ENCODE data around the gene PACRG. TPM values are rescaled to one million over a fixed set of nuclear protein-coding genes. Genes with fewer than 3 reads are reported as not detected.

PACRG gene
- total RNA-seq, 1 experiment from 2014 or later, result 0.44 TPM

DNA sequence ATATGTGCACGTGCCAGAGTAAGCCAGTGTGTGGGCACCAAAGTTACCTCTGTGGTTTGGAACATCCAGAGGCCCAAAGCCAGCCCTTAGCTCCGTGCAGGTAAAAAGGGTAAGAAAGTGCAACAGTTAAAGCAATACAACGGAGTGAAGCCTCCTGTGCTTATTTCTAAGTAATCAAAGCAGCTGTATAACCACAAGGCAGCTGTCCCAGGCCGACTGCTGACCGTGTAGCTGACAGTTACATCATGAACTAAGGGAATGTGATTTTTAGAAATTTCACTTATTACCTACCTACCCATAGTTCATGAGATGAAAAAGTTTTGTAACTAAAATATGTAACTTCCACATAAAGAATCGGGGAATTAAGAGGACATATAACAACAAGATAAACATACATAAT is 565.5 kb downstream of the PACRG start:
- no peak overlapping the region for H3K27ac Mint-ChIP-seq
- no peak overlapping the region for H3K4me3 Mint-ChIP-seq
- ChIA-PET CTCF (no interaction called here), POLR2A (no interaction called here)
- DNase-seq (ENCODE audit: low spot score), result no peak
- TF ChIP-seq ZNF317 (CRISPR knock-in tag; IDR thresholded peaks at IDR 0.05; ENCODE audit: borderline replicate concordance, low read depth) (no peak), ZNF396 (CRISPR knock-in tag; IDR thresholded peaks at IDR 0.05; ENCODE audit: borderline replicate concordance) (no peak), ZNF121 (CRISPR knock-in tag; IDR thresholded peaks at IDR 0.05) (no peak), ELF4 (CRISPR knock-in tag; IDR thresholded peaks at IDR 0.05; ENCODE audit: low read depth) (no peak), SMAD4 (CRISPR knock-in tag; IDR thresholded peaks at IDR 0.05) (no peak), ZNF263 (CRISPR knock-in tag; IDR thresholded peaks at IDR 0.05; ENCODE audit: low read depth) (no peak), ESRRA (CRISPR knock-in tag; IDR thresholded peaks at IDR 0.05; ENCODE audit: borderline replicate concordance) (no peak), NR1H2 (CRISPR knock-in tag; IDR thresholded peaks at IDR 0.05) (no peak), FOXJ3 (CRISPR knock-in tag; IDR thresholded peaks at IDR 0.05; ENCODE audit: borderline replicate concordance) (no peak), IRF2 (CRISPR knock-in tag; IDR thresholded peaks at IDR 0.05; ENCODE audit: borderline replicate concordance, low read depth) (no peak), HMGXB4 (CRISPR knock-in tag; IDR thresholded peaks at IDR 0.05) (no peak), E2F5 (CRISPR knock-in tag; IDR thresholded peaks at IDR 0.05) (no peak)
- TF ChIP-seq, protein P1, sequence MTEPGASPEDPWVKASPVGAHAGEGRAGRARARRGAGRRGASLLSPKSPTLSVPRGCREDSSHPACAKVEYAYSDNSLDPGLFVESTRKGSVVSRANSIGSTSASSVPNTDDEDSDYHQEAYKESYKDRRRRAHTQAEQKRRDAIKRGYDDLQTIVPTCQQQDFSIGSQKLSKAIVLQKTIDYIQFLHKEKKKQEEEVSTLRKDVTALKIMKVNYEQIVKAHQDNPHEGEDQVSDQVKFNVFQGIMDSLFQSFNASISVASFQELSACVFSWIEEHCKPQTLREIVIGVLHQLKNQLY (CRISPR knock-in tag; IDR thresholded peaks at IDR 0.05), result no peak
- TF ChIP-seq, protein P2, sequence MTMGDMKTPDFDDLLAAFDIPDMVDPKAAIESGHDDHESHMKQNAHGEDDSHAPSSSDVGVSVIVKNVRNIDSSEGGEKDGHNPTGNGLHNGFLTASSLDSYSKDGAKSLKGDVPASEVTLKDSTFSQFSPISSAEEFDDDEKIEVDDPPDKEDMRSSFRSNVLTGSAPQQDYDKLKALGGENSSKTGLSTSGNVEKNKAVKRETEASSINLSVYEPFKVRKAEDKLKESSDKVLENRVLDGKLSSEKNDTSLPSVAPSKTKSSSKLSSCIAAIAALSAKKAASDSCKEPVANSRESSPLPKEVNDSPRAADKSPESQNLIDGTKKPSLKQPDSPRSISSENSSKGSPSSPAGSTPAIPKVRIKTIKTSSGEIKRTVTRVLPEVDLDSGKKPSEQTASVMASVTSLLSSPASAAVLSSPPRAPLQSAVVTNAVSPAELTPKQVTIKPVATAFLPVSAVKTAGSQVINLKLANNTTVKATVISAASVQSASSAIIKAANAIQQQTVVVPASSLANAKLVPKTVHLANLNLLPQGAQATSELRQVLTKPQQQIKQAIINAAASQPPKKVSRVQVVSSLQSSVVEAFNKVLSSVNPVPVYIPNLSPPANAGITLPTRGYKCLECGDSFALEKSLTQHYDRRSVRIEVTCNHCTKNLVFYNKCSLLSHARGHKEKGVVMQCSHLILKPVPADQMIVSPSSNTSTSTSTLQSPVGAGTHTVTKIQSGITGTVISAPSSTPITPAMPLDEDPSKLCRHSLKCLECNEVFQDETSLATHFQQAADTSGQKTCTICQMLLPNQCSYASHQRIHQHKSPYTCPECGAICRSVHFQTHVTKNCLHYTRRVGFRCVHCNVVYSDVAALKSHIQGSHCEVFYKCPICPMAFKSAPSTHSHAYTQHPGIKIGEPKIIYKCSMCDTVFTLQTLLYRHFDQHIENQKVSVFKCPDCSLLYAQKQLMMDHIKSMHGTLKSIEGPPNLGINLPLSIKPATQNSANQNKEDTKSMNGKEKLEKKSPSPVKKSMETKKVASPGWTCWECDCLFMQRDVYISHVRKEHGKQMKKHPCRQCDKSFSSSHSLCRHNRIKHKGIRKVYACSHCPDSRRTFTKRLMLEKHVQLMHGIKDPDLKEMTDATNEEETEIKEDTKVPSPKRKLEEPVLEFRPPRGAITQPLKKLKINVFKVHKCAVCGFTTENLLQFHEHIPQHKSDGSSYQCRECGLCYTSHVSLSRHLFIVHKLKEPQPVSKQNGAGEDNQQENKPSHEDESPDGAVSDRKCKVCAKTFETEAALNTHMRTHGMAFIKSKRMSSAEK (CRISPR knock-in tag; IDR thresholded peaks at IDR 0.05; ENCODE audit: borderline replicate concordance), result no peak
- TF ChIP-seq, protein P3, sequence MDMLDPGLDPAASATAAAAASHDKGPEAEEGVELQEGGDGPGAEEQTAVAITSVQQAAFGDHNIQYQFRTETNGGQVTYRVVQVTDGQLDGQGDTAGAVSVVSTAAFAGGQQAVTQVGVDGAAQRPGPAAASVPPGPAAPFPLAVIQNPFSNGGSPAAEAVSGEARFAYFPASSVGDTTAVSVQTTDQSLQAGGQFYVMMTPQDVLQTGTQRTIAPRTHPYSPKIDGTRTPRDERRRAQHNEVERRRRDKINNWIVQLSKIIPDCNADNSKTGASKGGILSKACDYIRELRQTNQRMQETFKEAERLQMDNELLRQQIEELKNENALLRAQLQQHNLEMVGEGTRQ (CRISPR knock-in tag; IDR thresholded peaks at IDR 0.05), result no peak
- H3K4me1 Mint-ChIP-seq, result peaks cover 11% of the 10 kb centered on the region
- H3K27me3 Mint-ChIP-seq (ENCODE audit: low read depth), result no peaks in the 10 kb centered on the region
- no peak for ATAC-seq
- H3K9me3 Mint-ChIP-seq, result no peaks in the 10 kb centered on the region
- H3K36me3 Mint-ChIP-seq, result no peaks in the 10 kb centered on the region

- H3K4me1 Mint-ChIP-seq, result peaks cover 11% of the 10 kb centered on the region
- no peaks in the 10 kb centered on the region for H3K36me3 Mint-ChIP-seq
- no peak overlapping the region for H3K4me3 Mint-ChIP-seq
- H3K27ac Mint-ChIP-seq, result no peak overlapping the region
- ChIA-PET POLR2A (no interaction called here), CTCF (interaction anchor here (1.1 kb wide), 1 partner anchor 60 kb away, joined by 3 read pairs; no protein-coding TSS in a partner anchor)
- DNase-seq (ENCODE audit: low spot score) (no peak), ATAC-seq (no peak)
- H3K27me3 Mint-ChIP-seq (ENCODE audit: low read depth), result no peaks in the 10 kb centered on the region
- H3K9me3 Mint-ChIP-seq, result no peaks in the 10 kb centered on the region
- TF ChIP-seq CDX4 (CRISPR knock-in tag; IDR thresholded peaks at IDR 0.05; ENCODE audit: borderline replicate concordance) (no peak), GABPB1 (CRISPR knock-in tag; IDR thresholded peaks at IDR 0.05) (no peak), AR (CRISPR knock-in tag; IDR thresholded peaks at IDR 0.05) (no peak), MYBL2 (CRISPR knock-in tag; IDR thresholded peaks at IDR 0.05) (no peak), ELF4 (CRISPR knock-in tag; IDR thresholded peaks at IDR 0.05; ENCODE audit: low read depth) (no peak)
These were observed 567.0 kb downstream of the PACRG start for GRCh38 chr6:163294734-163295133.
